ENCODE results near the gene SLC23A2.
"Not testable (repeated sequence)": the region's sequence is repeated elsewhere in the genome, so short reads cannot be mapped to it uniquely, and the experiment has no call there.

The SLC23A2 gene

GRCh38 chr20:5001174-5002076, at the start of gene SLC23A2:
Gene SLC23A2, minus strand, starts transcription at chr20:5001510. Its CDS starts 68,948 bp downstream, at chr20:4932562.
- DNase-seq: no peak

- no peak for DNase-seq
Observed at GRCh38 chr20:5046656-5047339, 45.5 kb upstream of the SLC23A2 start.

- no peak for DNase-seq
Observed at GRCh38 chr20:5045906-5046305, 44.6 kb upstream of the SLC23A2 start.

GRCh38 chr20:5044075-5044620, 42.8 kb upstream of the SLC23A2 start:
- DNase-seq: no peak

GRCh38 chr20:5041433-5041832, 40.1 kb upstream of the SLC23A2 start:
- DNase-seq: no peak

DNA sequence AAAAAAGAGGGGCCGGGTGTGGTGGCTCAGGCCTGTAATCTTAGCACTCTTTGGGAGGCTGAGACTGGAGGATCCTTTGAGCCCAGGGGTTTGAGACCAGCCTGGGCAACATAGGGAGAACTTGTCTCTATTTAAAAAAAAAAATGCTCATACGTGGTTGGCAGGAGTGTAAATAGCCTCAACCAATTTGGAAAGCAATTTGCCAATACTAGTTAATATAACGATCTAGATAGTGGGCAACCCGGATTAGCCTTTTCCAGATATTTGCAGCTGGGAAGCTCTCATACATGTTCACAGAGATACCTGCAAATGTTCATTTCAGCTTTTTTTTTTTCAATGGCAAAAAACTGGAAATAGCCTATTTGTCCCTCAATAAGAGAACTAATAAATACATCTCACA, 39.0 kb upstream of the SLC23A2 start:
- DNase-seq: no peak

GRCh38 chr20:5039889-5040288, 38.6 kb upstream of the SLC23A2 start:
- DNase-seq: no peak

GRCh38 chr20:5039255-5039657, 37.9 kb upstream of the SLC23A2 start:
- no peak for DNase-seq

GRCh38 chr20:5036828-5037227, 35.5 kb upstream of the SLC23A2 start:
- DNase-seq: no peak

- not testable (repeated sequence) for DNase-seq
Observed at GRCh38 chr20:5035518-5035917, 34.2 kb upstream of the SLC23A2 start.

- DNase-seq: no peak
Observed at GRCh38 chr20:5033566-5033965, 32.3 kb upstream of the SLC23A2 start.

DNA sequence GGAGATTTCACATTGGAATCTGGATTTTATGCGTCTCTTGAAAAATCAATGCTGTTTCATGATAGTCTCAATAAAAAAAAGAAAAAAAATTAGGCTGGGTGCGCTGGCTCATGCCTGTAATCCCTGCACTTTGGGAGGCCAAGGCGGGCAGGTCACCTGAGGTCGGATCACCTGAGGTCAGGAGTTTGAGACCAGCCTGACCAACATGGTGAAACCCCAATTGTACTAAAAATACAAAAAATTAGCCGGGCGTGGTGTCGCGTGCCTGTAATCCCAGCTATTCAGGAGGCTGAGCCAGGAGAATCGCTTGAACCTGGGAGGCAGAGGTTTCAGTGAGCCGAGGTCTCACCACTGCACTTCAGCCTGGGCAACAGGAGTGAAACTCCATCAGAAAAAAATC, 30.4 kb upstream of the SLC23A2 start:
- not testable (repeated sequence) for DNase-seq

DNA sequence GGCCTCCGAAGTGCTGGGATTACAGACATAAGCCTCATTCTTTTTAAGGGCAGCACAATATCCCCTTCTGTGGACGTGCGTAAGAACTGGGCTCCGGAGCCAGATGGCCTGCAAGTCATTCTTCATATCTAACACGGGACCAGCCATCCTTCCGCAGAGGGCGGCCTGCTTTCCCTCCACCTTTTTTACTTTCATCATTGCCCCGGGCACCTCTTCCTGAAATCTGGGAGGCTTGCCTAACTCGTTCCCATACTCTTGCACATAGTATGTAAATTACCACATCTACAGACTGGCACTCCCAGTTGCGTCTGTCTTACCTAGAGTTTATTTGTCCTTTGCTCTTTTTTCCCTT, 29.9 kb upstream of the SLC23A2 start:
- no peak for DNase-seq

DNA sequence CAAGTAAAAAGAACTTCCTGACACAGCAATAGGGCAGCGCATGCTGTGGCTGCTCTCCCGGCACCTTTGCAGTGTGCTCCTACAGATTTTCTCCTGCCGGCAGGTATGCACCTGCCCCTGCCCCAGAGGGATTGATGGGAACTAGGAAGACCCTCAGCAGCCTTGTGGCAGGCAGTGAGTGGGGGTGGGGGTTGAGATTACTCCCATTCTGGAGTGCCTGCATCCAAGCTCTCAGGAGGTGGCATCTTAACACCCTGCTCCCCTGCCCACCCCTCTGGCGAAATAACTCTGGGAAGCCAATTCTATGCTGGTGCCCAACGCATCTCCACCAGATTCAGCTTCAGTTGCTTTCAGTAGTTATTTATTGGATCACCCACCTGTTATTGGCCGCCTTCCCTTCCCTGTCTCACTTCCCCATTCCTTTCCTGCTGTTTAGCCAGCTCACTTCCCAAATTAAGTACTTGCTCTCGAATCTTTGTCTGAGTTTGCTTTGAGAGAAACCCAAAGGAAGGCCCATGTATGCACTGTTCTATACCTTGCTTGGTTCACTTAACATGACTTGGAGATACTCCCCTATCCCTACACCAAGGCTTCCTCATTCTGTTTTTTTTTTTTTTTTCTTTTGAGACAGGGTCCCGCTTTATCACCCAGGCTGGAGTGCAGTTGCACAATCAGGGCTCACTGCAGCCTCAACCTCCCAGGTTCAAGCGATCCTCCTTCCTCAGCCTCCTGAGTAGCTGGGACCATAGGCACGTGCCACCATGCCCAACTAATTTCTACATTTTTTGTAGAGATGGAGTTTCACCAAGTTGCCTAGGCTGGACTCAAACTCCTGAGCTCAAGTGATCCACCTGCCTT, 29.3 kb upstream of the SLC23A2 start:
- no peak for DNase-seq

DNA sequence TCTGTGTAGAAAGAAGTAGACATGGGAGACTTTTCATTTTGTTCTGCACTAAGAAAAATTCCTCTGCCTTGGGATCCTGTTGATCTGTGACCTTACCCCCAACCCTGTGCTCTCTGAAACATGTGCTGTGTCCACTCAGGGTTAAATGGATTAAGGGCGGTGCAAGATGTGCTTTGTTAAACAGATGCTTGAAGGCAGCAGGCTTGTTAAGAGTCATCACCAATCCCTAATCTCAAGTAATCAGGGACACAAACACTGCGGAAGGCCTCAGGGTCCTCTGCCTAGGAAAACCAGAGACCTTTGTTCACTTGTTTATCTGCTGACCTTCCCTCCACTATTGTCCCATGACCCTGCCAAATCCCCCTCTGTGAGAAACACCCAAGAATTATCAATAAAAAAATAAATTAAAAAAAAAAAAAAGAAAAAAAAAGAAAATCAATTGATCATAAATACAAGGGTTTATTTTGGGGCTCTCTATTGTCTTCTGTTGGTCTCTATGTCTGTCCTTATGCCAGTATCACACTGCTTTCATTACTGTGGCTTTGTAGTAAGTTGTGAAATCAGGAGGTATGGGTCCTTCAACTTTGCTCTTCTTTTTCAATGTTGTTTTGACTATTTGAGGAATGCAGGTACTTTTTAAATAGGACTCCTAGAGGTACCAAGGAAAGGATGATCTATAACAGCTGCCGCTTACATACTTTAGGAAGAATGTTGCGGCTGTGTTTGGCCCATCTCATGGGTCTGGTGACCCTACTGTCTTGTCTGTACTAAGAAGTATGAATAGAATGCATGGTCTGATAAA, 27.1 kb upstream of the SLC23A2 start:
- not testable (repeated sequence) for DNase-seq

DNA sequence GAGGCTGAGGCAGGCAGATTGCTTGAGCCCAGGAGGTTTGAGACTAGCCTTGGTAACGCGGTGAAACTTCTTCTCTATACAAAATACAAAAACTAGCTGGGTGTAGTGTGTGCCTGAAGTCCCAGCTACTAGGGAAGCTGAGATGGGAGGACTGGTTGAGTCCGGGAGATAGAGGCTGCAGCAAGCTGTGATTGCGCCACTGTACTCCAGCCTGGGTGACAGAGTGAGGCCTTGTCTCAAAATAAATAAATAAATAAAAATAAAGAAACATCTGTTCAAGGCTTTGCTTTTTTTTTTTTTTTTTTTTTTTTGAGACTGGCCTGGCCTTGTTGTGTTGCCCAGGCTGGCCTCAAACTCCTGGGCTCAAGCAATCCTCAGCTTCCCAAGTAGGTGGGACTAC, 23.7 kb upstream of the SLC23A2 start:
- DNase-seq: no peak

- no peak for DNase-seq
Observed at GRCh38 chr20:5024103-5024502, 22.8 kb upstream of the SLC23A2 start.

DNA sequence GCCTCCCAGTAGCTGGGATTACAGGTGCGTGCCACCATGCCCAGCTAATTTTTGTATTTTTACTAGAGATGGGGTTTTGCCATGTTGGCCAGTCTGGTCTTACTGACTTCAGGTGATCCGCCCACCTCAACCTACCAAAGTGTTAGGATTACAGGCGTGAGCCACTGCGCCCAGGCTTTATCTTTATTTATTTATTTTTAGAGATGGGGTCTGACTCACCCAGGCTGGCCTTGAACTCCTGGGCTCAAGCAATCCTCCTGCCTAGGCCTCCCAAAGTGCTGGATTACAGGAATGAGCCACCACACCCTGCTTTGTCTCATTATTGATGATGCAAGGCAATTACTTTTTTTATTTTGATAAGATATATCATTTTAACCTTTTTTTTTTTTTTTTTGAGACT, 21.9 kb upstream of the SLC23A2 start:
- not testable (repeated sequence) for DNase-seq

DNA sequence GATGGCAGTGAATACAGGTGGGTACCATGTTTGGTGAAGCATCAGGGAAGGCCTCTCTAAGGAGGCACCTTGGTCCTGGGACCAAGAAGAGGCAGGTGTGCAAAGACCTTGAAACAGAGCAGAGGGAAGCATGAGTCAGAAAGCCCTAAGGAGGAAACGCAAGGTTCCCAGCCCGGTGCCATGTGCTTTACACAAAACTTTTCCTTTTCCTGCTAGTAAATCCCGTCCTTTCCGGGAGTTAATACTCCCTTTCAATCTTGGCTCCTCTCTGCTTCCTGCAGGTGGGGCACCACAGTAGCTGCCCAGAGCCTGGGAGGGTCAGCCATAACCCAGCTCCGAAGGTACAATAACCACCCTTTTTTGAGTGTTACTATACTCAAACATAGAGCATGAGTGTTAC, 19.4 kb upstream of the SLC23A2 start:
- DNase-seq: no peak

- DNase-seq: no peak
Observed at GRCh38 chr20:5013682-5014447, 12.6 kb upstream of the SLC23A2 start.

- DNase-seq: no peak
Observed at GRCh38 chr20:5008759-5009158, 7.4 kb upstream of the SLC23A2 start.
